Gastrocnemius medialis (tissue), 4 donors: ENCODE results near the gene LRAT.

ENCODE experiments used
- POLR2A ChIP-seq, 2 donors: fragments of 450-650 bp; IDR thresholded peaks; one replicate each; pipeline ENCODE4 v1.6.1; 2017; ENCODE audit warnings: antibody characterized with exemption in 2 of 2, mild to moderate bottlenecking in 2 of 2, moderate library complexity in 2 of 2
- TF ChIP-seq, protein P1 (sequence below), 5 experiments: fragments of 450-650 bp in 3 of 5; fragments of 200-600 bp in 2 of 5; sonication (generic) in 2 of 5; IDR thresholded peaks in 4 of 5; conservative IDR thresholded peaks in 1 of 5; 1 replicate in 4 of 5; 2 replicates in 1 of 5; pipeline ENCODE4 v1.5.1; 2016 to 2019; ENCODE audit warnings: antibody characterized with exemption in 5 of 5, mild to moderate bottlenecking in 3 of 5, moderate library complexity in 3 of 5

GRCh38 chr4:154741922-154742850, 1.6 kb upstream of the LRAT start:
- TF ChIP-seq, protein P1, sequence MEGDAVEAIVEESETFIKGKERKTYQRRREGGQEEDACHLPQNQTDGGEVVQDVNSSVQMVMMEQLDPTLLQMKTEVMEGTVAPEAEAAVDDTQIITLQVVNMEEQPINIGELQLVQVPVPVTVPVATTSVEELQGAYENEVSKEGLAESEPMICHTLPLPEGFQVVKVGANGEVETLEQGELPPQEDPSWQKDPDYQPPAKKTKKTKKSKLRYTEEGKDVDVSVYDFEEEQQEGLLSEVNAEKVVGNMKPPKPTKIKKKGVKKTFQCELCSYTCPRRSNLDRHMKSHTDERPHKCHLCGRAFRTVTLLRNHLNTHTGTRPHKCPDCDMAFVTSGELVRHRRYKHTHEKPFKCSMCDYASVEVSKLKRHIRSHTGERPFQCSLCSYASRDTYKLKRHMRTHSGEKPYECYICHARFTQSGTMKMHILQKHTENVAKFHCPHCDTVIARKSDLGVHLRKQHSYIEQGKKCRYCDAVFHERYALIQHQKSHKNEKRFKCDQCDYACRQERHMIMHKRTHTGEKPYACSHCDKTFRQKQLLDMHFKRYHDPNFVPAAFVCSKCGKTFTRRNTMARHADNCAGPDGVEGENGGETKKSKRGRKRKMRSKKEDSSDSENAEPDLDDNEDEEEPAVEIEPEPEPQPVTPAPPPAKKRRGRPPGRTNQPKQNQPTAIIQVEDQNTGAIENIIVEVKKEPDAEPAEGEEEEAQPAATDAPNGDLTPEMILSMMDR (IDR thresholded peaks at IDR 0.05 in 4 of 5, conservative IDR thresholded peaks at IDR 0.05 in 1 of 5): no peak
- no peak for TF ChIP-seq POLR2A (IDR thresholded peaks at IDR 0.05)
